Measurements from ENCODE around the gene CELSR1.

DNA sequence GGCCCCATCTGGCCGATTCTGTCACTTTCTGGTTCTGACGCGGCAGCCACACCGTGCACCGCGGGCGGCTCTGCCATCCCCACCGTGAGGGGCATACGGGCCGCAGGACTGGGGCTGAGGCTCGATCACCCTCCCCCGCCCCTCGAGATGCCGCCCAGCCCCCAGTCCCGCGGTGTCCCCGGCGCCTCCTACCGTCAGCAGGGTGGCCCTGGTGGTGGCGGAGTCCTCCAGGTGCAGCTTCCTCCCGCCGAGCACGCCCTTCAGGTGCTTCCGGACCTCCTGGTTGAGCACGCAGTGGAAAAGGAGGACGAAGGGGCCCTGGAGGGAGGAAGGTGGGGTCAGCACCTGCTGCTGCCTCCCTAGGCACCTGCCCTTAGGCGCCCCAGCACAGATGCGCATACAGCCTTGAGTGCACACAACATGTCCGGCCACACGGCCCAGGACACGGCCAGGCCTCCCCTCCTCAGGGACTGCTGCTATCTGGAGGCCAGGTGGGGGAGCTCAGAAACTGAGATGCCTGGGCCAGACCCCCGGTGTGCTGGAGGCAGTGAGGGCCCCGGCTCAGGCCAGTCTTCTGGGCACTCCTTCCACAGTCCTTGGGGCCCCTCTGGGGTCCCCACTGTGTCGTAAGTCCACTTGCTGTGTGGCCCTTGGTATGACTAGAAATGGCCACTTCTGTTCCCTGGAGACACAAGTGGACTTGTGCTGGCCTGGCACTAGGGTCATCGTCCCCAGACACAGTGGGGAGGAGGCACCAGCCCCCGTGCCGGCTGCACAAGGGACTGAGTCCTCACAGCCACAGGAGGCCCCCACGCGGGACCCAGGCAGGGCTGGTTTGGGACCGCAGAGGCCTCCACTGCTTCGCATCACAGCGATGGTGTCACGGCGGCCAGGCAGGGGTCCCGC lies 170.4 kb downstream of the CELSR1 start:
- TF ChIP-seq MIER2 (CRISPR knock-in tag; IDR thresholded peaks at IDR 0.05) = no peak
- TF ChIP-seq, protein P1, sequence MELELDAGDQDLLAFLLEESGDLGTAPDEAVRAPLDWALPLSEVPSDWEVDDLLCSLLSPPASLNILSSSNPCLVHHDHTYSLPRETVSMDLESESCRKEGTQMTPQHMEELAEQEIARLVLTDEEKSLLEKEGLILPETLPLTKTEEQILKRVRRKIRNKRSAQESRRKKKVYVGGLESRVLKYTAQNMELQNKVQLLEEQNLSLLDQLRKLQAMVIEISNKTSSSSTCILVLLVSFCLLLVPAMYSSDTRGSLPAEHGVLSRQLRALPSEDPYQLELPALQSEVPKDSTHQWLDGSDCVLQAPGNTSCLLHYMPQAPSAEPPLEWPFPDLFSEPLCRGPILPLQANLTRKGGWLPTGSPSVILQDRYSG (CRISPR knock-in tag; IDR thresholded peaks at IDR 0.05) = no peak
- TF ChIP-seq, protein P2, sequence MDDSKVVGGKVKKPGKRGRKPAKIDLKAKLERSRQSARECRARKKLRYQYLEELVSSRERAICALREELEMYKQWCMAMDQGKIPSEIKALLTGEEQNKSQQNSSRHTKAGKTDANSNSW (CRISPR knock-in tag; IDR thresholded peaks at IDR 0.05; ENCODE audit: borderline replicate concordance) = no peak
- TF ChIP-seq, protein P3, sequence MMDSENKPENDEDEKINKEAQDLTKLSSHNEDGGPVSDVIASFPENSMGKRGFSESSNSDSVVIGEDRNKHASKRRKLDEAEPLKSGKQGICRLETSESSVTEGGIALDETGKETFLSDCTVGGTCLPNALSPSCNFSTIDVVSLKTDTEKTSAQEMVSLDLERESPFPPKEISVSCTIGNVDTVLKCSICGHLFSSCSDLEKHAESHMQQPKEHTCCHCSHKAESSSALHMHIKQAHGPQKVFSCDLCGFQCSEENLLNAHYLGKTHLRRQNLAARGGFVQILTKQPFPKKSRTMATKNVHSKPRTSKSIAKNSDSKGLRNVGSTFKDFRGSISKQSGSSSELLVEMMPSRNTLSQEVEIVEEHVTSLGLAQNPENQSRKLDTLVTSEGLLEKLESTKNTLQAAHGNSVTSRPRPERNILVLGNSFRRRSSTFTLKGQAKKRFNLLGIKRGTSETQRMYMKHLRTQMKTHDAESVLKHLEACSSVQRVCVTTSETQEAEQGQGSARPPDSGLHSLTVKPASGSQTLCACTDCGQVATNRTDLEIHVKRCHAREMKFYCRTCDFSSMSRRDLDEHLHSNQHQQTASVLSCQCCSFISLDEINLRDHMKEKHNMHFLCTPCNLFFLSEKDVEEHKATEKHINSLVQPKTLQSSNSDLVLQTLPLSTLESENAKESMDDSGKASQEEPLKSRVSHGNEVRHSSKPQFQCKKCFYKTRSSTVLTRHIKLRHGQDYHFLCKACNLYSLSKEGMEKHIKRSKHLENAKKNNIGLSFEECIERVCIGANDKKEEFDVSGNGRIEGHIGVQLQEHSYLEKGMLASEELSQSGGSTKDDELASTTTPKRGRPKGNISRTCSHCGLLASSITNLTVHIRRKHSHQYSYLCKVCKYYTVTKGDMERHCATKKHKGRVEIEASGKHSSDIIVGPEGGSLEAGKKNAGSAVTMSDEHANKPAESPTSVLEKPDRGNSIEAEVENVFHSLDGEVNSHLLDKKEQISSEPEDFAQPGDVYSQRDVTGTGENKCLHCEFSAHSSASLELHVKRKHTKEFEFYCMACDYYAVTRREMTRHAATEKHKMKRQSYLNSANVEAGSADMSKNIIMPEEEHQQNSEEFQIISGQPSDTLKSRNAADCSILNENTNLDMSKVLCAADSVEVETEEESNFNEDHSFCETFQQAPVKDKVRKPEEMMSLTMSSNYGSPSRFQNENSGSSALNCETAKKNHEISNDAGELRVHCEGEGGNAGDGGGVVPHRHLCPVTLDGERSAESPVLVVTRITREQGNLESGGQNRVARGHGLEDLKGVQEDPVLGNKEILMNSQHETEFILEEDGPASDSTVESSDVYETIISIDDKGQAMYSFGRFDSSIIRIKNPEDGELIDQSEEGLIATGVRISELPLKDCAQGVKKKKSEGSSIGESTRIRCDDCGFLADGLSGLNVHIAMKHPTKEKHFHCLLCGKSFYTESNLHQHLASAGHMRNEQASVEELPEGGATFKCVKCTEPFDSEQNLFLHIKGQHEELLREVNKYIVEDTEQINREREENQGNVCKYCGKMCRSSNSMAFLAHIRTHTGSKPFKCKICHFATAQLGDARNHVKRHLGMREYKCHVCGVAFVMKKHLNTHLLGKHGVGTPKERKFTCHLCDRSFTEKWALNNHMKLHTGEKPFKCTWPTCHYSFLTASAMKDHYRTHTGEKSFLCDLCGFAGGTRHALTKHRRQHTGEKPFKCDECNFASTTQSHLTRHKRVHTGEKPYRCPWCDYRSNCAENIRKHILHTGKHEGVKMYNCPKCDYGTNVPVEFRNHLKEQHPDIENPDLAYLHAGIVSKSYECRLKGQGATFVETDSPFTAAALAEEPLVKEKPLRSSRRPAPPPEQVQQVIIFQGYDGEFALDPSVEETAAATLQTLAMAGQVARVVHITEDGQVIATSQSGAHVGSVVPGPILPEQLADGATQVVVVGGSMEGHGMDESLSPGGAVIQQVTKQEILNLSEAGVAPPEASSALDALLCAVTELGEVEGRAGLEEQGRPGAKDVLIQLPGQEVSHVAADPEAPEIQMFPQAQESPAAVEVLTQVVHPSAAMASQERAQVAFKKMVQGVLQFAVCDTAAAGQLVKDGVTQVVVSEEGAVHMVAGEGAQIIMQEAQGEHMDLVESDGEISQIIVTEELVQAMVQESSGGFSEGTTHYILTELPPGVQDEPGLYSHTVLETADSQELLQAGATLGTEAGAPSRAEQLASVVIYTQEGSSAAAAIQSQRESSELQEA (CRISPR knock-in tag; IDR thresholded peaks at IDR 0.05; ENCODE audit: not compliant biosample characterization) = no peak
